DND-41 (cell line): ENCODE data around the gene RNF144A.

Experiments used
- ATAC-seq: fragments of 200-7000 bp; cut with Tn5 transposase; 3 replicates; pipeline ENCODE4 v1.9.1; 2021; ENCODE audit warnings: low read depth; ENCODE audit not compliant: insufficient read depth
- DNase-seq: peaks from one replicate; pipeline ENCODE4 v3.0.0-alpha.2; 2020
- H2AFZ ChIP-seq: 2 replicates; pipeline ENCODE4 v1.6.0; 2012; ENCODE audit warnings: low read depth, low read length
- H3K27ac ChIP-seq: 2 replicates; pipeline ENCODE4 v1.5.1; 2012; ENCODE audit warnings: low read length, inconsistent platforms
- H3K27me3 ChIP-seq: fragments of 200-600 bp; sonication (generic); 2 replicates; pipeline ENCODE4 v1.6.0; 2012; ENCODE audit warnings: low read length, mild to moderate bottlenecking, inconsistent platforms; ENCODE audit not compliant: insufficient read depth, poor library complexity
- H3K36me3 ChIP-seq: 2 replicates; pipeline ENCODE4 v1.5.1; 2012; ENCODE audit warnings: low read length, inconsistent platforms; ENCODE audit not compliant: insufficient read depth
- H3K4me1 ChIP-seq: 2 replicates; pipeline ENCODE4 v1.5.1; 2012; ENCODE audit warnings: mild to moderate bottlenecking, low read length; ENCODE audit not compliant: insufficient read depth
- H3K4me2 ChIP-seq: 2 replicates; pipeline ENCODE4 v1.6.0; 2012; ENCODE audit warnings: mild to moderate bottlenecking, moderate library complexity, low read length, inconsistent platforms; ENCODE audit not compliant: insufficient read depth
- H3K4me3 ChIP-seq, 2 experiments: fragments of 200-600 bp in 1 of 2; shearing (Covaris generic) in 1 of 2; 2 replicates each; pipeline ENCODE4 v1.5.1; 2012 to 2016; ENCODE audit warnings: inconsistent platforms in 2 of 2, low read length in 2 of 2, mild to moderate bottlenecking in 2 of 2, low read depth in 1 of 2, moderate library complexity in 1 of 2
- H3K79me2 ChIP-seq: 2 replicates; pipeline ENCODE4 v1.6.0; 2012; ENCODE audit warnings: low read length, inconsistent platforms; ENCODE audit not compliant: insufficient read depth
- H3K9ac ChIP-seq: 2 replicates; pipeline ENCODE4 v1.6.0; 2012; ENCODE audit warnings: low read depth, mild to moderate bottlenecking, inconsistent platforms, low read length, moderate library complexity
- H3K9me3 ChIP-seq: 2 replicates; pipeline ENCODE4 v1.5.1; 2012; ENCODE audit warnings: low read length, moderate library complexity, mild to moderate bottlenecking, inconsistent platforms; ENCODE audit not compliant: insufficient read depth, severe bottlenecking
- H4K20me1 ChIP-seq: 2 replicates; pipeline ENCODE4 v1.6.0; 2012; ENCODE audit warnings: low read length; ENCODE audit not compliant: insufficient read depth
- EZH2 ChIP-seq: IDR thresholded peaks from 3 replicates; pipeline ENCODE4 v1.6.1; 2012; ENCODE audit warnings: borderline replicate concordance, low read depth, mild to moderate bottlenecking, moderate library complexity, low read length, inconsistent platforms; ENCODE audit not compliant: severe bottlenecking
- TF ChIP-seq, protein P1 (sequence below): IDR thresholded peaks from 2 replicates; pipeline ENCODE4 v1.5.1; 2012; ENCODE audit warnings: borderline replicate concordance, low read length, moderate library complexity, mild to moderate bottlenecking; ENCODE audit not compliant: poor library complexity, severe bottlenecking; ENCODE audit errors: extremely low read depth

RNF144A gene

DNA sequence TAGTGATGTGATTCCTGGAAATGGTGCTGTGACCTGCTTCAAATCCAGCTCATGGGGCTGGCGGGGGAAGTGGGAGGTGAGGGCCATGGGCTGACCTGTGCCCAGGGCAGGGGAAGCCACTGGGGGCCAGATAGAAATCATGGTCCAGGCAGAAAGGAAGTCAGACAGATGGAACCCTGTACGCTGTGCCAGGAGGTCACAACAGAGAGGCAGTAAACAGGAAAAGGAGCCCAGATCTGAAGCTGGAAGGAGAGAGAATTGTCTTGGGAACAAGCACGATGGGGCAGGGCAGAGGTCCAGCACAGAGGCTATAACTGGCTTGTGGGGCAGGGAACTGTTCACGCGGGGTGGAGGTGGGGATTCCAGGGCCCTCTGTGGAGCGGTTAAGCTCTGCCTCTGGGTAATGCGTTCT is 76.0 kb downstream of the RNF144A start:
- H3K36me3 ChIP-seq = peaks cover 82% of the 10 kb centered on the region
- peak overlapping the region; percentile 32; the same call in 1 of the 2 replicates for H3K27ac ChIP-seq
- no peak for DNase-seq
- H3K9me3 ChIP-seq = no peaks in the 10 kb centered on the region
- ATAC-seq = no peak
- no peaks in the 10 kb centered on the region for H3K27me3 ChIP-seq
- H3K4me2 ChIP-seq = no peak overlapping the region
- H3K9ac ChIP-seq = no peak overlapping the region
- TF ChIP-seq EZH2 = no peak
- TF ChIP-seq, protein P1, sequence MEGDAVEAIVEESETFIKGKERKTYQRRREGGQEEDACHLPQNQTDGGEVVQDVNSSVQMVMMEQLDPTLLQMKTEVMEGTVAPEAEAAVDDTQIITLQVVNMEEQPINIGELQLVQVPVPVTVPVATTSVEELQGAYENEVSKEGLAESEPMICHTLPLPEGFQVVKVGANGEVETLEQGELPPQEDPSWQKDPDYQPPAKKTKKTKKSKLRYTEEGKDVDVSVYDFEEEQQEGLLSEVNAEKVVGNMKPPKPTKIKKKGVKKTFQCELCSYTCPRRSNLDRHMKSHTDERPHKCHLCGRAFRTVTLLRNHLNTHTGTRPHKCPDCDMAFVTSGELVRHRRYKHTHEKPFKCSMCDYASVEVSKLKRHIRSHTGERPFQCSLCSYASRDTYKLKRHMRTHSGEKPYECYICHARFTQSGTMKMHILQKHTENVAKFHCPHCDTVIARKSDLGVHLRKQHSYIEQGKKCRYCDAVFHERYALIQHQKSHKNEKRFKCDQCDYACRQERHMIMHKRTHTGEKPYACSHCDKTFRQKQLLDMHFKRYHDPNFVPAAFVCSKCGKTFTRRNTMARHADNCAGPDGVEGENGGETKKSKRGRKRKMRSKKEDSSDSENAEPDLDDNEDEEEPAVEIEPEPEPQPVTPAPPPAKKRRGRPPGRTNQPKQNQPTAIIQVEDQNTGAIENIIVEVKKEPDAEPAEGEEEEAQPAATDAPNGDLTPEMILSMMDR = no peak
- peaks cover 37% of the 10 kb centered on the region; the same call in 1 of the 2 replicates for H4K20me1 ChIP-seq
- H3K4me3 ChIP-seq = no peak overlapping the region
- H3K79me2 ChIP-seq = peaks cover 74% of the 10 kb centered on the region
- no peaks in the 10 kb centered on the region for H3K4me1 ChIP-seq
- no peak overlapping the region for H2AFZ ChIP-seq

DNA sequence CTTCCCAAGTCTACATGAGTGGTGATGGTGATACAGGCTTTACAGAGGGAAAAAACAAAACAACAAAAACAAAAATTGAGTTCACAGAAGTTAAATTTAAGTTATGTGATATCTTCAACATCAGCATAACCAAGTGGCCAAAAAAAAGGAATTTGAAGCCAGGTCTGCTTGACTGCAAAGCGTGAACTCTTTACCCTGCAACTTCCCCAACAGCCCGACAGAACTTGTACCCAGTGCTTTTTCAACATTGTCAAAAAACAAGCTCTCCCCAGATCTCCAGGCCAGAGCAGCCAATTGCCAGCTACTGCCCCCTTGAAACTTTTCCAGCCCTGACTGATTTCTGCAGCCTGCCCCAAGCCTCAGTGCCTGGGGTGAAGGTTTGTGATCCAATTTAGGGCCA is 76.7 kb downstream of the RNF144A start:
- DNase-seq (no peak), ATAC-seq (no peak)
- Histone ChIP-seq H3K79me2 (peaks cover 71% of the 10 kb centered on the region), H3K9me3 (no peaks in the 10 kb centered on the region), H3K27me3 (no peaks in the 10 kb centered on the region), H4K20me1 (peaks cover 35% of the 10 kb centered on the region; the same call in 1 of the 2 replicates), H3K4me2 (no peak overlapping the region), H3K4me3 (no peak overlapping the region), H3K36me3 (peaks cover 81% of the 10 kb centered on the region), H3K4me1 (no peaks in the 10 kb centered on the region), H3K9ac (no peak overlapping the region), H3K27ac (no peak overlapping the region), H2AFZ (no peak overlapping the region)
- TF ChIP-seq, protein P1 = no peak
- no peak for TF ChIP-seq EZH2

DNA sequence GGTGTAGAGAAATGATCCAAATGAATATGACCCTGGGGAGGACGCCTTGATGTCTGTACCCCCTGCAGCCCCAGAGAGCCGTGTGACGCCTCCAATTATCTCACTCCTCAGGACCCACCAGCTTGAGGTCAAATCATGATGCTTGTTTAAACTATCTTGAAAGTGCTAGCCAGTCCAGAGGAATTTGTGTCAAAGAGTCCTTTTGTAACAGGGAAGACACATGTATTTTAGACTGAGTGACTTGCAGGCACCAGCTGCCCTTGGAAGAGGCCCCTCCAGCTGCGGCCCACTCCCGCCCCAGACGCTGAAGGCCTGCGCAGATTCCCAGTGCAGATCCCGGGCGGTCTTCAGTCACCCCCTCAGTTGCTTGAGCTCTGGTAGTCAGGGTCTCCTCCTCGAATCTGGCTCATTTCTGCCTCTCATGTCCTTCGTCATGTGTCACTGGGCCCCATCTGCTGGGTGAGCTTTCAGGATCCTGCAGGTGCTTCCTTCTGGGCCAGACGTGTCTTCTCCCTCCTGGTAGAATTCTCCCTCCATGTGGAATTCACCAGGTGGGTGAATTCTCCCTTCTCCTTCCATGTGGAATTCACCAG is 77.4 kb downstream of the RNF144A start:
- Histone ChIP-seq H3K4me1 (no peaks in the 10 kb centered on the region), H3K9me3 (no peaks in the 10 kb centered on the region), H4K20me1 (peaks cover 35% of the 10 kb centered on the region; the same call in 1 of the 2 replicates), H3K4me2 (no peak overlapping the region), H2AFZ (no peak overlapping the region), H3K27ac (no peak overlapping the region), H3K27me3 (no peaks in the 10 kb centered on the region), H3K9ac (no peak overlapping the region), H3K79me2 (peaks cover 70% of the 10 kb centered on the region), H3K36me3 (peaks cover 81% of the 10 kb centered on the region), H3K4me3 (no peak overlapping the region)
- DNase-seq (no peak), ATAC-seq (no peak)
- TF ChIP-seq, protein P1 = no peak
- TF ChIP-seq EZH2 = no peak
